ENCODE measurements around the gene TRPM6.
"Not testable (repeated sequence)": the region's sequence is repeated elsewhere in the genome, so short reads cannot be mapped to it uniquely, and the experiment has no call there.

TRPM6 gene

GRCh38 chr9:74855072-74855471 lies 32.6 kb downstream of the TRPM6 start:
- no peak for DNase-seq

- not testable (repeated sequence) for DNase-seq
Measured at GRCh38 chr9:74853024-74853423, 34.7 kb downstream of the TRPM6 start.

DNA sequence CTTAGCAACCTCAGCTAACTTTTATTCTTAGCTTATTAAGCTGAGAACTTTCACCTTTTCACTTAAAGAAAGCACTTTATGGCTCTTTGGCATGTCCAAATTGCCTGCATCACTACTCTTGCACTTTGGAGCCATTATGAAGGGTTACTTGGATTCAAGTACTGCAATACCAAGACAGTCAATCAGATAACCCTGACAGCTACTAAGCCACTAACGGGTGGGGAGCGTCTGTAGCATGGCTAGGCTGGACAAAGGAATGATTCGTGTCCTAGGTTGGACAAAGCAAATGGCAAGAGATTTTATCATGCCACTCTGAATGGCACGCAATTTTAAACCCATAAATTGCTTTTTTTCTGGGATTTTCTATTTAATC lies 39.6 kb downstream of the TRPM6 start:
- DNase-seq: no peak

GRCh38 chr9:74847478-74848152 lies 40.1 kb downstream of the TRPM6 start:
- DNase-seq: no peak

DNA sequence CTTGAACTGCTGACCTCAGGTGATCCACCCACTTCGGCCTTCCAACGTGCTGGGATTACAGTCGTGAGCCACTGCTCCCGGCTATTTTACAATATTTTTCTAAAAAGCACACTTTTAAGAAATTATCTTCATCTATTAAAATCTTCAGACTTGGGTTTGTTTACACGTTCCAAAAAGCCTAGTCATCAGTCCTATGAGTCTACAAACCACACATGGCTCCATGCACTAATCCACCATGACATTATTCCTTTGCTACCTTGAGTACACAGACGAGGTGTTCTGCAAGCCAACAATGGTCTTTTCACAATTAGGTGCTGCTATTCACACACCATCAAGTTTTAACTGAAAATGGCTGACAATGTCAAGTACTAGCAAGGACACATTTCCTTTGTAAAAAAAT lies 41.0 kb downstream of the TRPM6 start:
- DNase-seq: no peak

DNA sequence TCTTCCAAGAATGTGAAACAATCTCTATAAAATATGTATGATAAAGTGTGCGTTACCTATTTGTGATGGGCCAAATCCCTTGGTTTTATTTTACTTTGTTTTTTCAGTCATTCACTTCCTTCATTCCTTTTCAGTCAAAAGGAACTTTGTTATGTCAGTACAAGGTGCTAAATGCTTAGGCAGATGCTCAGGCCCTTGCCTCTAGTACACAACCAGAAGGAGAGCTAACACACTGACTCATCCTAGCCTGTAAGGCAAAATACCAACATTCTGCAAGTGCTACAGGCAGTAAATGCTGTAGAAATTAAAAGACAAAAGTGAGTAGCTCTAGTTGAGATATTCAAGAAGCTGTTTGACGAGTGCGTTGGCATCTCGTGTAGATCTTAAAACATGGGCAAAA lies 49.4 kb downstream of the TRPM6 start:
- no peak for DNase-seq

DNA sequence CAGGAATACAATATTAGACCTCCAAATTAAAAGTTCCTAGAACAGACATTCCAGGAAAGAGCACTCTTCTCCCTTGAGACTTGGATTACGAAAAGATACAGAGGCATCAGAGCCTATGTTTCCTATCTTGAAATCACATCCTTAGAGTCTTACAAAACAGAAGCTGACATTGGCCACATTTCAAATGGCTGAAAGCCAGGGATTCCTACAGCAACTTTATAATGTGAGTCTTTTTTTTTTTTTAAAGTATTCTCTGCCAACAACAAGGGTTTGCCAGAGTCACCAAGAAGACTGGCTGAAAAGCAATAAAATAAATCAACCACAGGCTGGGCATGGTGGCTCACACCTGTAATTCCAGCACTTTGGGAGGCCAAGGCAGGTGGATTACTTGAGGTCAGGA lies 63.1 kb downstream of the TRPM6 start:
- DNase-seq: peak; percentile 58

- no peak for DNase-seq
Measured at GRCh38 chr9:74821636-74822035, 66.1 kb downstream of the TRPM6 start.

DNA sequence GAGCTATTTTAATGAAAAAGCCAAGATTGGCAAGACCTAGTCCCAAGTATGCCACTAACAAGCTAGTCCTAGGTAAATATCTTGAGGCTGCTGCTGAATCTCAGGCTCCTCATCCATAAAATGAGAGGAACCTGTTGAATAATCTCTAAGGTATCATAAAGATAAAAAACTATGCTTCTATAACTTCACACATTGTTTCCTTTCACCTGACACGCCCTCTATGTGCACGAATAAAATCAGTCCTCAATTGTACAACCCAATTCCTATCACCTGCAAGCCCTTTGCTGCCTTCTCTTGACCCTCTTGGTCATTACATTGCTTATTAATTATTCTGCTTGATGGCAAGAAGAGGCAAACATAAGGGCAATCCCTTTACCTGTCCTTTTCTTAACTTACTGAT lies 69.9 kb downstream of the TRPM6 start:
- DNase-seq: no peak

- no peak for DNase-seq
Measured at GRCh38 chr9:74817281-74817810, 70.4 kb downstream of the TRPM6 start.

DNA sequence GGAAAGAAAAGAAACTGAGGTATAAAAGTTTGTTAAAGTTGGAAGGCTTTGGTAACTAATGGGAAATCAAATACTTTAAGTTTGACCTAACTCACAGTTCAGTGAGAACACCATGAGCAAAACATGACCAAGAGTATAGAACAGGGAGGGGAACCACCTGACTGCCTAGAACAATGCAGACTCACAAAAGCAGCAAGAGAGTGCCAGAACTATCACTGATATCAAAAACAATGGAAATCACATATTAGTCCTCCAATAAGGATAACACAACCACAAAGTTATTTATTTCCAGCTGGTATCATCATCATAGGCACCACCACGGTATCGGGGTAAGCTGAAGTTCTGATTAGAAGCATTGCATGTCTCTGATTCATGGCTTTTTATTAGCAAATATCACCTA lies 77.5 kb downstream of the TRPM6 start:
- no peak for DNase-seq

GRCh38 chr9:74804018-74804385 lies 83.7 kb downstream of the TRPM6 start:
- DNase-seq: no peak

DNA sequence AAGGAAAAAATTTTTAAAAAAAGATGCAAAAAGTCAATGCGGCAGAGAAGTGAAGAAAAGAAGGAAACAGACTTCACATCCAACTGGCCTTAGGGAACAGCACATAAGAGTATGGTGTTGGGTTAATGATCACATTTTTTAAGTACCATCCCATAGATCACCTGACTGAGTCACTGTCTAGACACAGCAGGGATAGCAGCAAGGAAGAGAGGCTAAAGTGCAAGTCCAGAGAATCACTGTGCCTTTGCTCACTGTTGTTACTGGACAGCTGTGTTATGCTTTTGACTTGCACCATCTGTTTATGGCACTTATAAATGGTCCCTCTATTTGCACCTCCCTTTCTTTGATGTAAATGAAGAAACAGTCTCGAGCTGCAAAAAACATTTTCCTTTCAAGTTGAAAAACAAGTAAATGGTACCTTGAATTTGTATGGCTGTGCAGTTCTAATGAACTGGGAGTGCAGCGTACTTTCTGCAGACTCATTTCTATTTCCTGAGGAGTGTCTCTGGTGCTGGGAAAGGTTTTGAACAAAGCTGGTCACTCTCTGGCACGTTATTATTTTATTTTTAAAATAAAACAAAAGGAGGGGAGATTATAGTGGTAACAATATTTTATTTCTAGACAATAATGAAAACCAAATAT lies 84.2 kb downstream of the TRPM6 start:
- DNase-seq: no peak

DNA sequence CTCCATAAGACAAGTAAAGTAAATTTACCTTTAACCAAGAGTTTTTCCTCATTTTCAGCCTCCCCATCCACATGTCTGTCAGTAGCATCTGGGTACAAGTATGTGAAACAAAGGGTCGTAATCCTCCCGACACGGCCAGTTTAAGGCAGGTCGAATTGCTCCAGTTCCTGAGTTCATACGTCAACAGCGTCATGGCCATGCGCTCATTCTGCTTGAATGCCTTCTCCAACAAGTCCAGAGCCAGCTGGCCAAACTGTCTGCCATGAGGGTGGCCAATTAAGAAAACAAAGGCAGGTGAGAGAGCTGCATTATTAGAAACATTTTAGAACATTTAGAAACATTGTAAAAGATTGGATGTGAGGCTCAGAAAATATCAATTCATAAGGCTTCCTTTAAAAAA lies 87.5 kb downstream of the TRPM6 start:
- no peak for DNase-seq

DNA sequence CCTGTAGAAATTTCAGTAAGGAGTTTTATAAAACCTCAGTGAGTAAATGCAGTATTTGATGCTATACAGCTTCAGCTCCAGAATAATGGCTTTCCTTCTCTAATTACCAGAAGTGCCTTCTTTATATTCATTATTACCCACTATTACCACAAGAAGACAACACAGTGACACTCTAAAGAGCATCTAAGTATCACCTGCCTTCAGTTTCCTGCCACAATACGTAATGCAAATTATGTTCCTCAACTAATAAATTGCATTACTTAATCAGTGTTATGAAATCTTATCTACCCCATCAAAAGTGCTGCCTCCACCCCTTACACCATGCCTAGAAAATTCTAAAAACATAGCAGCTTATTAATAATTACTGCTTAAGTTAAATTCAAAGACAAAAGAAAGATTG lies 91.9 kb downstream of the TRPM6 start:
- no peak for DNase-seq

GRCh38 chr9:74795081-74795480 lies 92.6 kb downstream of the TRPM6 start:
- DNase-seq: no peak

- DNase-seq: no peak
Measured at GRCh38 chr9:74784506-74784905, 103.2 kb downstream of the TRPM6 start.

DNA sequence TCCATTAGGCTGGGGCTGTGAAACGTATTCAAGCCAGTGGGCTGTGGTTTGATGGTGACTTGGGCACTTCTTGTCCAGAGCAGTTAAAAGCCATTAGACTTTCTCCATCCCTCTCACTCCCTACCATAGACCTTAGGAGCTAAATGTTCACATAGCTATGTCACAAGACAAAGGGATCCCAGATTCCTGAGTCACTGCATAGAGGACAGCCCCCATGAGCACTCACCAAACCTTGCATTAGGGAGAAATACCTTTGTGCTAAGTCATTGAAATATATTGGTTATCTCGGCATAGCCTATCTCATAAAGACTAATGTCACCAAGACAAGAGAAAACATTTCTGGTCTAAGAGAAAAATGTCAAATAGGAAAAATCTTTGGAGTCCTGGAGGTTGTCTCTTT lies 104.3 kb downstream of the TRPM6 start:
- DNase-seq: no peak

DNA sequence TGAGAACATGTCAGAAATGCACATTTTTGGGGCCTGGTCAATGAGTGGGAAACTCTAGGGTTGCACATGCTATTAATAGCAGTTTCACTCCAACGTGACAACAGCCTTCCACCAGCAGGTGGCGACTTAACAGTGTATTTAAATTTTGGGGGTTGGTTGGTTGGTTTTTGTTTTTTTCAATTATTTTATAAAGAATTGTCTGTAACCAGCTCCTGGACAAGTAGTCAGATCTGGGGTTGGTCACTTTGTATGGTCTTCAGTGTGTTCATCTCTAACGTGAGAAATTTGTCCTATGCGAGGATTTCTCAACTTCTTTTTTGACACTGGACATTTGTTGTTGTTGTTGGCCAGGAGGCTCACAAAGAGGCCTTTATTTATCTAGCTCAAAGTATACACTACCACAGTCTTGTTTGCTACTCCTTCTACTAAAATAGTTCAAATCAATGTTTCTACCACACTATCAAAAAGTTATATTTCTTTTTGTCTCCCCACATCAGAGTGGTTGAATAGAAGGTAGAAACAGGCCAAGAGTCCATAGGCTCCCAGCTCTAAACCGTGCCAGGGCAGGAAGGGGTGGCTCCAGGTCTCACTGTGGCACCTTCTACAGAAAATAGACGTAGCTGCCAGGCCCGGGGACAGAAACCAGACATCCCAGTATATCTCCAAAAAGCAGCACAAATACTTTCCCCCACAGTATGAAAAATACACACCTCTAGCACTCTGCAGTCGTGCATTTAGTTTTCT lies 110.4 kb downstream of the TRPM6 start:
- DNase-seq: peak; percentile 79

DNA sequence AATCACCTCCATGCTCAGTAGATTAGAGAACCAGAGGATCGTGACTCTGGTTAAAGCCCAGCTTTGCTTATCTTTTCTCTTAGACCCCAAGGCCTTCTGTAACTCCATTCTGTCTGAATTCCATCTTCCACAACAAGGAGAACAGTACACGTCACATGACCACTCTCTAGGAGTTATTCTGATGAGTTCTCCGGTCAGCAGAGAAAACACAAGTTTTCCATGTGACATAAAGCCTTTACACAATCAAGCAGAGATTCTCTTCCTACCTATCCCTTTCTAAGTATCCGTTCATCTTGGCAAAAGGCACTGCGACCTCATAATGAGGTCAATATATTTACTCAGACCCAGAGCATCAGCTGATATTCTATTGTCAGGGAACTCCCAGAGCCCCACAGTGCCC lies 112.3 kb downstream of the TRPM6 start:
- no peak for DNase-seq

DNA sequence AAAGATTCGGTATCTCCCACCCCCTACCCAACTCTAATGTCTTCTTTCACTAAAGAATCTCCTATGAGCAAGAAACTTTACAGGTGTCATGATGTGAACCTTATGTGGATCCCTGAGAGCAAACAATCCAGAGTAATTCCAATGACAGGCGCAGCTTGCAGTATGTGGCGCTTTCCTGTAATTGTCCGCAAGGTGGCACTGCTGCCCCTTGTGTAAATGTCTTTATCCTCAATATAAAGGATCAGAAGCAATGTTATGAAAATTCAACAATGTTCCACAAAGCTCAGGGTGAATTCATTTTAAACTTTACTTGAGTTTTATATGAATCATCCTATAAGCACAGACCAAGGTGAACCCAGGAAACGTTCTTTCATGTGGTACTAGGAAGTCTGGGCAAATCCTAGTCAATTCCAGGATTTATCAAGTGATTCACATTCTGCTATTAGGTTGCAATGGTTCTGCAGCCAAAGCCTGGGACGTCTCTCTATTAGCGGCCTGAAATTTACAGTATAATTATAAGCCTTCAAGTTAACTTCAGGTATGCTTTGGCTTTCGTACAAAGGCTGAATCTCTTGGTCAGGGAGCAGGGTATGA lies 113.7 kb downstream of the TRPM6 start:
- peak; percentile 81 for DNase-seq

DNA sequence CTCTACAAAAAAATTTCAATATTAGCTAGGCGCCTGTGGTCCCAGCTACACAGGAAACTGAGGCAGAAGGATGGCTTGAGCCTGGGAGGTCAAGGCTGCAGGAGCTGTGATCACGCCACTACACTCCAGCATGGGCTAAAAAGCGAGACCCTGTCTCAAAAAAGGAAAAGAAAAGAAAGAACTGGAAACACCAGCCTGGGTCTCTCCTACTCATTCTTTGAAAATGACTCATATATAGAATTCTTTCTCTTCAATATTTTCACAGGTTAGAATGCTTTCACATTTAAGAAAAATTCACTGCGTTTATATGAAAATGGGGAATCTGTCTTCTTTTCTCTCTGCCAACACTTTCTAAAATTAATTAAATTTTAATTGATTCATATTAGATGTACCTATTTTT lies 115.6 kb downstream of the TRPM6 start:
- no peak for DNase-seq

DNA sequence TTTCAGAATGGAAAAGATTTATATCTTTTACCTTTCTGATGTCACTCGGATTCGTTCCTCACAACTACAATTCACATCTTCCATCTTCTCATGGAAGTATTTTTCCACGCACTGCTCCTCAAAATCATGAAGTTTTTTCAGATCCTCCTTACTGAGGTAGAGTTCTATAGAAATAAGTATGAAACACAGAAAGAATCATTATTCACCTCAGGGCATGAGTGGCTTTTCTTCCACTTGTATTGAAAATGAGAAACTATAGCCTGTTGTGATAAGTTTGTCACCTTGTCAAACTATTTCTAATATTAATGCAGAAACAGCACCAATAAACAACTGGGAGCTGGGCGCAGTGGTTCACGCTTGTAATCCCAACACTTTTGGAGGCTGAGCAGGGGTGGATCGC lies 116.0 kb downstream of the TRPM6 start:
- DNase-seq: no peak

DNA sequence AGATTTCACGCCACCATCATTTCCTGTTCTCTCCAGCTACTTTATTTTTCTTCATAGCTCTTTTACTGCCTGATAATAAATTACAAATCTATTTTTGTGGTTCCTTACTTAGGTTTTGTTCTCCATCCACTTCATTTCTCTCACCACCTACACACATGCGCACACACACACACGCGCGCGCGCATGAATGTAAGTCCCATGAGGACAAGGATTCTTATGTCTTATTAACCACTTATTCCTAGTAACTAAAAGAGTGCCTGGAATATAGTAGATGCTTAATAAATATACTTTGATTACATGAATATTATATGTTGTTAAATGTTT lies 116.5 kb downstream of the TRPM6 start:
- DNase-seq: no peak
